Breast epithelium (tissue), 3 donors: Measurements from ENCODE around the gene ZNF205.

Experiments
- CTCF ChIP-seq, 3 donors: fragments of 450-650 bp; IDR thresholded peaks; one replicate each; pipeline ENCODE4 v1.5.1; 2016 to 2017; ENCODE audit warnings: antibody characterized with exemption in 3 of 3, mild to moderate bottlenecking in 3 of 3, moderate library complexity in 3 of 3
- POLR2A ChIP-seq: fragments of 450-650 bp; IDR thresholded peaks from one replicate; pipeline ENCODE4 v1.6.1; 2016; ENCODE audit warnings: antibody characterized with exemption, mild to moderate bottlenecking, moderate library complexity
- POLR2AphosphoS5 ChIP-seq, 3 donors: sonication (generic); formaldehyde crosslinking; IDR thresholded peaks; one replicate each; pipeline ENCODE4 v1.6.1; 2017; ENCODE audit warnings: antibody characterized with exemption in 3 of 3

- no peak for TF ChIP-seq CTCF (IDR thresholded peaks at IDR 0.05)
- no peak for TF ChIP-seq POLR2AphosphoS5 (IDR thresholded peaks at IDR 0.05)
- TF ChIP-seq POLR2A: no peak
These were observed 23.9 kb upstream of the ZNF205 start for GRCh38 chr16:3088450-3088849.
